HG03457 (cell line): Measurements from ENCODE around the gene CDH4.

Source experiments
- ATAC-seq: cut with Tn5 transposase; IDR thresholded peaks from one replicate; pipeline ENCODE4 v1.9.1; 2021; ENCODE audit warnings: moderate number of reproducible peaks; ENCODE audit not compliant: unreplicated experiment

The CDH4 gene

GRCh38 chr20:61280217-61280980, 28.3 kb downstream of the CDH4 start:
- ATAC-seq: no peak

GRCh38 chr20:61281286-61281795, 29.3 kb downstream of the CDH4 start:
- no peak for ATAC-seq

GRCh38 chr20:61284752-61285151, 32.7 kb downstream of the CDH4 start:
- no peak for ATAC-seq

GRCh38 chr20:61285152-61285645, 33.1 kb downstream of the CDH4 start:
- ATAC-seq: no peak

GRCh38 chr20:61285691-61286090, 33.6 kb downstream of the CDH4 start:
- no peak for ATAC-seq

- no peak for ATAC-seq
Measured at GRCh38 chr20:61287583-61288275, 35.7 kb downstream of the CDH4 start.

- ATAC-seq: no peak
Measured at GRCh38 chr20:61288331-61288784, 36.3 kb downstream of the CDH4 start.

- ATAC-seq: no peak
Measured at GRCh38 chr20:61289166-61289565, 37.1 kb downstream of the CDH4 start.

- no peak for ATAC-seq
Measured at GRCh38 chr20:61290721-61291120, 38.7 kb downstream of the CDH4 start.

- ATAC-seq: no peak
Measured at GRCh38 chr20:61291166-61291829, 39.2 kb downstream of the CDH4 start.

GRCh38 chr20:61292391-61292790, 40.3 kb downstream of the CDH4 start:
- ATAC-seq: no peak

- no peak for ATAC-seq
Measured at GRCh38 chr20:61292821-61293612, 41.0 kb downstream of the CDH4 start.

- ATAC-seq: no peak
Measured at GRCh38 chr20:61293951-61294350, 41.9 kb downstream of the CDH4 start.

- no peak for ATAC-seq
Measured at GRCh38 chr20:61295249-61295648, 43.2 kb downstream of the CDH4 start.

GRCh38 chr20:61295682-61296628, 43.9 kb downstream of the CDH4 start:
- ATAC-seq: no peak

- no peak for ATAC-seq
Measured at GRCh38 chr20:61296629-61297019, 44.6 kb downstream of the CDH4 start.

- ATAC-seq: no peak
Measured at GRCh38 chr20:61297491-61297890, 45.4 kb downstream of the CDH4 start.

GRCh38 chr20:61297986-61298385, 45.9 kb downstream of the CDH4 start:
- ATAC-seq: no peak

- no peak for ATAC-seq
Measured at GRCh38 chr20:61298661-61299060, 46.6 kb downstream of the CDH4 start.

- no peak for ATAC-seq
Measured at GRCh38 chr20:61299104-61299503, 47.0 kb downstream of the CDH4 start.
